ENCODE measurements around the gene GATD1.

GATD1 gene

GRCh38 chr11:747158-748006 is 29.9 kb downstream of the GATD1 start, which contains the start of gene TALDO1 (continued):
- TF ChIP-seq ZNF664 (tag by site-specific recombination; IDR thresholded peaks at IDR 0.05) (no peak), ZFP69B (tag by site-specific recombination; IDR thresholded peaks at IDR 0.05) (peak; percentile 72; the same call in 1 of the 2 replicates), FEZF1 (tag by site-specific recombination; IDR thresholded peaks at IDR 0.05) (no peak), ZNF692 (tag by site-specific recombination; IDR thresholded peaks at IDR 0.05) (peak; percentile 87; the same call in 1 of the 2 replicates), TSHZ1 (tag by site-specific recombination; IDR thresholded peaks at IDR 0.05; ENCODE audit: borderline replicate concordance) (no peak), ZNF704 (tag by site-specific recombination; IDR thresholded peaks at IDR 0.05) (no peak), ZFP37 (tag by site-specific recombination; IDR thresholded peaks at IDR 0.05) (no peak), KLF7 (tag by site-specific recombination; IDR thresholded peaks at IDR 0.05; ENCODE audit: borderline replicate concordance) (no peak), SCRT2 (tag by site-specific recombination; IDR thresholded peaks at IDR 0.05) (peak; percentile 43; the same call in 1 of the 2 replicates), KLF10 (tag by site-specific recombination; IDR thresholded peaks at IDR 0.05) (peak; percentile 88), ZEB2 (tag by site-specific recombination; IDR thresholded peaks at IDR 0.05) (0 out of 2 replicates have a peak, but pooled peaks have one; percentile 27), ZXDB (tag by site-specific recombination; IDR thresholded peaks at IDR 0.05) (peak; percentile 46; the same call in 1 of the 2 replicates), ZBTB48 (tag by site-specific recombination; IDR thresholded peaks at IDR 0.05) (0 out of 2 replicates have a peak, but pooled peaks have one; percentile 14), ZNF658 (tag by site-specific recombination; IDR thresholded peaks at IDR 0.05) (no peak), ZNF433 (tag by site-specific recombination; IDR thresholded peaks at IDR 0.05; ENCODE audit: low read depth) (no peak), ZNF24 (tag by site-specific recombination; IDR thresholded peaks at IDR 0.05) (no peak), ZNF426 (tag by site-specific recombination; IDR thresholded peaks at IDR 0.05) (no peak), ZBTB11 (tag by site-specific recombination; conservative IDR thresholded peaks at IDR 0.05; ENCODE audit: low read depth) (no peak; the same call in 1 of the 2 replicates), ZBTB26 (tag by site-specific recombination; optimal IDR thresholded peaks at IDR 0.05) (peak; percentile 84), ZNF248 (tag by site-specific recombination; IDR thresholded peaks at IDR 0.05) (no peak), ZNF555 (tag by site-specific recombination; conservative IDR thresholded peaks at IDR 0.05) (no peak), KLF1 (tag by site-specific recombination; IDR thresholded peaks at IDR 0.05) (peak; percentile 33; the same call in 1 of the 2 replicates), ZBTB10 (tag by site-specific recombination; IDR thresholded peaks at IDR 0.05) (no peak), GLI4 (tag by site-specific recombination; IDR thresholded peaks at IDR 0.05) (no peak)

Data from HEK293 (cell line).